Activated naive CD8-positive, alpha-beta T cell treated with anti-CD3 and anti-CD28 coated beads, Interleukin-2, amount 50 U/mL, for 24 hours (primary cell): ENCODE results near the gene HPS5.

Source experiments
- ATAC-seq: fragments of 150-1000 bp; cut with Tn5 transposase; one replicate; pipeline ENCODE4 v1.10.0; 2021
- DNase-seq: peaks from one replicate; pipeline ENCODE4 v3.0.0; 2021
- H3K27ac Mint-ChIP-seq: one replicate; pipeline ENCODE4 v1.8.0; 2021; ENCODE audit warnings: mild to moderate bottlenecking, mixed read lengths
- H3K27me3 Mint-ChIP-seq: one replicate; pipeline ENCODE4 v1.8.0; 2021; ENCODE audit warnings: mixed read lengths
- H3K36me3 Mint-ChIP-seq: one replicate; pipeline ENCODE4 v1.8.0; 2021; ENCODE audit warnings: low read depth, mixed read lengths
- H3K4me1 Mint-ChIP-seq: one replicate; pipeline ENCODE4 v1.8.0; 2021; ENCODE audit warnings: mixed read lengths
- H3K4me3 Mint-ChIP-seq: one replicate; pipeline ENCODE4 v1.8.0; 2021; ENCODE audit warnings: mild to moderate bottlenecking, moderate library complexity, mixed read lengths
- H3K9me3 Mint-ChIP-seq: one replicate; pipeline ENCODE4 v1.8.0; 2021; ENCODE audit warnings: mixed read lengths

HPS5 gene, protein sequence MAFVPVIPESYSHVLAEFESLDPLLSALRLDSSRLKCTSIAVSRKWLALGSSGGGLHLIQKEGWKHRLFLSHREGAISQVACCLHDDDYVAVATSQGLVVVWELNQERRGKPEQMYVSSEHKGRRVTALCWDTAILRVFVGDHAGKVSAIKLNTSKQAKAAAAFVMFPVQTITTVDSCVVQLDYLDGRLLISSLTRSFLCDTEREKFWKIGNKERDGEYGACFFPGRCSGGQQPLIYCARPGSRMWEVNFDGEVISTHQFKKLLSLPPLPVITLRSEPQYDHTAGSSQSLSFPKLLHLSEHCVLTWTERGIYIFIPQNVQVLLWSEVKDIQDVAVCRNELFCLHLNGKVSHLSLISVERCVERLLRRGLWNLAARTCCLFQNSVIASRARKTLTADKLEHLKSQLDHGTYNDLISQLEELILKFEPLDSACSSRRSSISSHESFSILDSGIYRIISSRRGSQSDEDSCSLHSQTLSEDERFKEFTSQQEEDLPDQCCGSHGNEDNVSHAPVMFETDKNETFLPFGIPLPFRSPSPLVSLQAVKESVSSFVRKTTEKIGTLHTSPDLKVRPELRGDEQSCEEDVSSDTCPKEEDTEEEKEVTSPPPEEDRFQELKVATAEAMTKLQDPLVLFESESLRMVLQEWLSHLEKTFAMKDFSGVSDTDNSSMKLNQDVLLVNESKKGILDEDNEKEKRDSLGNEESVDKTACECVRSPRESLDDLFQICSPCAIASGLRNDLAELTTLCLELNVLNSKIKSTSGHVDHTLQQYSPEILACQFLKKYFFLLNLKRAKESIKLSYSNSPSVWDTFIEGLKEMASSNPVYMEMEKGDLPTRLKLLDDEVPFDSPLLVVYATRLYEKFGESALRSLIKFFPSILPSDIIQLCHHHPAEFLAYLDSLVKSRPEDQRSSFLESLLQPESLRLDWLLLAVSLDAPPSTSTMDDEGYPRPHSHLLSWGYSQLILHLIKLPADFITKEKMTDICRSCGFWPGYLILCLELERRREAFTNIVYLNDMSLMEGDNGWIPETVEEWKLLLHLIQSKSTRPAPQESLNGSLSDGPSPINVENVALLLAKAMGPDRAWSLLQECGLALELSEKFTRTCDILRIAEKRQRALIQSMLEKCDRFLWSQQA

DNA sequence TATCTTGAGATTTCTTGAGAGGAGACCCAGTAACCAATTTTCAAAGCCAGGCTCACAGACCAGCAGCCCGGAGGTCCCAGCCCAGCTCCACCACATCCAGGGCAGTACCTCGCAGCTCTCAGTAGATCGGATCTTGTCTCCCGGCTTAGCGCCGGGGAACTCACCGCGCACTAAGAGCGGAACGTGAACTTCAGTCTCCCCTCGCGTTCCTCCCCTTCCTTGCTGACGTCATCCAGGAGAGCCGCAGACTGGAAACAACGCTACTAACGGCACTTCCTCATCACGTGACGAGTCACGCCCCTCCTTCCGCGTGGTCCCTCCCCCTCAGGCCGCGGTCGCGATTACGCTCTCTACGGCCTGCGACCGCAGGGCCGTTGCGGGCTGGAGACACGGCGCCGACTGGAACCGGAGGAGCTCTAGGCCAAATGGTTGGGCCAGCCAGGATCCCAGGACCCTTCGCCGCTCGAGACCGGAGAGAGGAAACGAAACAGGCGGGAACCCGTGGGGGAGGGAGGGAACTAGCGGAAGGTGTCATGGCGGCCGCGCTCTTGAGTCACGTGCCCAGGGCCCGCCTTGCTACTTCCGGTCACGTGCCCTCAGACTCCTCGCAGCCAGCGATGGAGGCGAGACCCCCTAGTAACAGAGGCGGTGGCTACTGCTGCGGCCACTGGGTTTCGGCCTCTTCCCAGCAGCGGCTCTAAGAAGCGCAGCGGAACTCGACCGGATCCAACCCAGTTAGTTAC is at the start of gene HPS5, which contains the start of gene GTF2H1:
Gene HPS5 (minus strand): TSS at position 172 of the 743 bp plus-strand sequence. CDS start 4,282 bp downstream, outside the sequence.
Gene GTF2H1 (plus strand): TSS at position 599 of the 743 bp plus-strand sequence. CDS start 10,508 bp downstream, outside the sequence.
- H3K27me3 Mint-ChIP-seq: no peaks in the 10 kb centered on the region
- H3K27ac Mint-ChIP-seq: peak within 1 kb of the TSS; percentile 99
- peaks cover 35% of the 10 kb centered on the region for H3K36me3 Mint-ChIP-seq
- no peaks in the 10 kb centered on the region for H3K9me3 Mint-ChIP-seq
- peak; percentile 96 for ATAC-seq
- H3K4me3 Mint-ChIP-seq: peak within 1 kb of the TSS; percentile 96
- peak; percentile 95 for DNase-seq
- peaks cover 70% of the 10 kb centered on the region for H3K4me1 Mint-ChIP-seq

DNA sequence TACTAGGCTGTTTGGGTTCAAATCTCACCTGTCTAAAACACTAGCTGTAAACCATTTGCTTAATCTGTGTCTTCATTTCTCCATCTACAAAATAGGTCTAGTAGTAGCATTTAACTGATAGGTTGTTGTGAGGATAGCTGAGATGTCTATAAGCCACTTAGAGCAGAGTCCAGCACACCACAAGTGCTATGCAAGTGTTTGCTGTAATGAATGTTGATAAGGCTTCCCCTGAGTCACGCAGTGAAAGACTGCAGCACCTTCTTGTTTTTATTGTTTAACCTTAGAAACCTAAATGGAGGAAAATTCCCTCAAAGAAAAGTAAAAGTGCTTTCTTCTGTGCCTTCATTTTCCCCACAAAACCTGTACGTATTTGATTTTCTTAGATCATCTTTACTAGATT is 49.3 kb upstream of the HPS5 start:
- ATAC-seq: no peak
- Mint-ChIP-seq H3K4me3 (no peak overlapping the region), H3K4me1 (peaks cover 1% of the 10 kb centered on the region), H3K27ac (no peak overlapping the region), H3K27me3 (no peaks in the 10 kb centered on the region), H3K36me3 (peaks cover 13% of the 10 kb centered on the region), H3K9me3 (no peaks in the 10 kb centered on the region)
- no peak for DNase-seq

DNA sequence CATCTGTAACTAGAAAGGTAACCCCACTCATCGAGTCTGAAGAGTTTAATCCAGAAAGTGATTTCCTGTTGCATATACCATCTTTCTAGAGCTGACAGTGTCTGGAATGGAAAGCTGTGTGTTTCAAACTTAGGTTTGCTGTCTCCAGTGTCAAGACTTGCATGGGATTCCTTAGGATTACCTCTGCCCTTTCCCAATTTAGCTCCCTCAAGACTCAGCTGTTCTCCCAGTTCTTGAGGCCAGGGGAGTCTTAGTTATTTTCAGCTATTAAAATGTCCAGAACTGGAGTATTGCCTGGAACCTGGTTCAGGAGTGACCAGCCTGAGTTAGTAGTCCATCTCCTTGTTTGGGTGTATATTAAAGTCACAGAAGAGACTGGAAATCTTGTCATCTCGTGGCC is 47.5 kb upstream of the HPS5 start:
- Mint-ChIP-seq H3K4me3 (no peak overlapping the region), H3K27me3 (no peaks in the 10 kb centered on the region), H3K4me1 (peaks cover 1% of the 10 kb centered on the region), H3K9me3 (no peaks in the 10 kb centered on the region), H3K27ac (no peak overlapping the region), H3K36me3 (peaks cover 24% of the 10 kb centered on the region)
- ATAC-seq: no peak
- DNase-seq: no peak

DNA sequence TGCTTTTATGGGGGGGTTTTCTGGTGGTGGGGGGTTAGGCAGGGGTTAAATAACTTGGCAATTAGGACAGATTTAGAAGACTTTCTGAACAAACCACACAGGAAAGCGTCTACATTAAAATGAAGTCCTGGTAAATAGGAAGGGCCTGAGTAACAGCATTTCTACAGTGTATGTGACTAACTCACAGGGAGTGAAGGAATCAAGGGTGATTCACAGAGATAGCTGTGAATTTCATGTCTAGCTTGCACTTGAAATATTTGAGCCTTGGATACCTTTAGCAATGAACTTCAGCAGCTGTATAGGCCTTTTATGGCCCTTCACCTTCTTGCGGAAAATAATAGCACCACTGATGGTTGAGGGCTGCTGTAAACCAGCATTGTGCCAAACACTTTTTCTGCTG is 46.3 kb upstream of the HPS5 start:
- DNase-seq (no peak), ATAC-seq (no peak)
- Mint-ChIP-seq H3K27ac (peak overlapping the region; percentile 24), H3K4me3 (no peak overlapping the region), H3K27me3 (no peaks in the 10 kb centered on the region), H3K4me1 (peaks cover 1% of the 10 kb centered on the region), H3K36me3 (peaks cover 33% of the 10 kb centered on the region), H3K9me3 (no peaks in the 10 kb centered on the region)

DNA sequence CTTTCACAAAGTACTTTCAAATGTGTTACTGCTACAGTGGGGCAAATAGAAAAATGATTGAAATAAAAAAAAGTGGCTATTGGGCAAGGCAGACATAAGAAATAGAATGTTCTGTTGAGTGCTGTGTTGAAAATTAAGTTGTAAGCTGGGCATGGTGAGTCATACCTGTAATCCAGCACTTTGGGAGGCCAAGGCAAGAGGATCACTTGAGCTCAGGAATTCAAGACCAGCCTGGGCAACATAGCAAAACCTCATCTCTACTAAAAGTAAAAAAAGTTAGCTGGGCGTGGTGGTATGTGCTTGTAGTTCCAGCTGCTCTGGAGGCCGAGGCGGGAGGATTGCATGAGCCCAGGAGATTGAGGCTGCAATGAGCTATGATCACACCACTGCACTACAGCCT is 45.5 kb upstream of the HPS5 start:
- no peak overlapping the region for H3K27ac Mint-ChIP-seq
- DNase-seq: no peak
- H3K36me3 Mint-ChIP-seq: peaks cover 33% of the 10 kb centered on the region
- H3K4me1 Mint-ChIP-seq: peaks cover 1% of the 10 kb centered on the region
- H3K27me3 Mint-ChIP-seq: no peaks in the 10 kb centered on the region
- no peak overlapping the region for H3K4me3 Mint-ChIP-seq
- no peak for ATAC-seq
- no peaks in the 10 kb centered on the region for H3K9me3 Mint-ChIP-seq

DNA sequence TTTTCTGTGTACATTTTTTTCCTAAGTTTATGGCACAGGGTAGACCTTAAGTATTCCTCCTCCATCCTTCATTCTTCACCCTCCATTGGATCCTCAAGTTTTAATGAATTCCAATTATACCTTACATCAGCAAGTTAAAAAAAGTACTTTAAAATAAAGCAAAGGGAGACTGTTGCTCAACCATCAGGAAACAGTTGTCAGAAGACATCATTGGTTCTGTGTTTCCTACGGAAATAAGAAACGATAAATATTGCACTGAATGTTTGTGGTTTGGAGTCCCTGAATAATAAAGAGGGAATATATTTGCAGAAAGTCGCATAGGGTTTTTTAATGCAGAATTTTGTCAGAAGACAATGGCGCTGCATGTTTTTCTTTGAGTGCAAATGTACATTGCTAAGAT is 44.3 kb upstream of the HPS5 start:
- Mint-ChIP-seq H3K4me3 (no peak overlapping the region), H3K9me3 (no peaks in the 10 kb centered on the region), H3K4me1 (peaks cover 1% of the 10 kb centered on the region), H3K27me3 (no peaks in the 10 kb centered on the region), H3K27ac (no peak overlapping the region), H3K36me3 (peaks cover 35% of the 10 kb centered on the region)
- DNase-seq (no peak), ATAC-seq (no peak)

DNA sequence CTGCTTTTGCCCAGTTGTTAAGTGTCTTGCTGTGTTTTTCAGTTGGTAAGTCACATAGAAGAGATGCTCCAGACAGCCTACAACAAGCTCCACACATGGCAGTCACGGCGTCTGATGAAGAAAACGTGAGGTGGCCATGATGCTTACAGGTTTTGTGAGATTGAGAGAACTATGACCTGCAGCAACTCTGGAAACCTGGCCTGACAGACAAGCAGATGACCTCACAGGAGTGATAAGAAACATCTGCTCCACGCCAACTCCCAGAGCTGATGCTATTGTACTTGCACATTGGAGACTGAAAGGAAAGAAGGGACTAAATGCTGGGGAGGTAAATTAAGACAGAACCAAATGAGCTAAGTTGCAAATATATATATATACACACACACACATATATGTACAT is 43.8 kb upstream of the HPS5 start:
- ATAC-seq (no peak), DNase-seq (no peak)
- Mint-ChIP-seq H3K27ac (peak overlapping the region; percentile 33), H3K4me1 (peaks cover 1% of the 10 kb centered on the region), H3K9me3 (no peaks in the 10 kb centered on the region), H3K36me3 (peaks cover 37% of the 10 kb centered on the region), H3K27me3 (no peaks in the 10 kb centered on the region), H3K4me3 (no peak overlapping the region)

DNA sequence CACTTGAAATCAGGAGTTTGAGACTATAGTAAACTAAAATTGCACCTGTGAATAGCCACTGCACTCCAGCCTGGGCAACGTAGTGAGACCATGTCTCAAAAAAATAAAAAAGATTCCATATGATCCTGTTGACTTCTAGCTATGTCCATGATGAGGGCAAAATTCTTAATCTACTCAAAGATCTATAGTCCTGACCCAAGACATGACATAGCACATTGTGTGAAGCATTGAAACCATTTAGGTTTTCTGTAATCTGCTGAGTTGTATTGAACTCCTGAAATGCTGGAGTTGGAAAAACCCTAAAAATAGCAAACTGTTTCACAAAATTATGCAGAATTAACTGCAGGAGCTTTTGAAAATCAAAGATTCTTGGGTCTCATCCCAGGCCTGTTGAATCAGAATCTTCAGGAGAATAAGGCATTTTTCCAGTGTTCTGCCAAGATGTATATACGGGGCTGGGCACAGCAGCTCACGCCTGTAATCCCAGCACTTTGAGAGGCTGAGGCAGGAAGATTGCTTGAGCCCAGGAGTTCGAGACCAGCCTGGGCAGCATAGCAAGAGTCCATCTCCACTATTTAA is 42.6 kb upstream of the HPS5 start:
- H3K9me3 Mint-ChIP-seq: no peaks in the 10 kb centered on the region
- H3K27ac Mint-ChIP-seq: no peak overlapping the region
- no peak overlapping the region for H3K4me3 Mint-ChIP-seq
- H3K4me1 Mint-ChIP-seq: peaks cover 1% of the 10 kb centered on the region
- peaks cover 37% of the 10 kb centered on the region for H3K36me3 Mint-ChIP-seq
- DNase-seq (no peak), ATAC-seq (no peak)
- H3K27me3 Mint-ChIP-seq: no peaks in the 10 kb centered on the region

DNA sequence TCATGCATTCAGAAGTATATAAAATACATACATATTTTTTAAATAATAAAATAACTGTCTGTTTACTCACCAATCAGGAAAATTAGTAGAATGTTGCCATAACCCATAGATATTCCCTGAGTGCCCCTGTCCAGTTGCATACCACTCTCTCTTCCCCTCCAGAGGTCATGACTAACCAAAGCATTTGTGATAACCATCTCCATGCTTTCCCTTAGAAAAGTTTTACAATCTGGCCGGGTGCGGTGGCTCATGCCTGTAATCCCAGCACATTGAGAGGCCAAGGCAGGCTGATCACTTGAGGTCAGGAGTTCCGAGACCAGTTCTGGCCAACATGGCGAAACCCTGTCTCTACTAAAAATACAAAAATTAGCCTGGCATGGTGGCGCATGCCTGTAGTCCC is 39.2 kb upstream of the HPS5 start:
- H3K36me3 Mint-ChIP-seq: peaks cover 37% of the 10 kb centered on the region

DNA sequence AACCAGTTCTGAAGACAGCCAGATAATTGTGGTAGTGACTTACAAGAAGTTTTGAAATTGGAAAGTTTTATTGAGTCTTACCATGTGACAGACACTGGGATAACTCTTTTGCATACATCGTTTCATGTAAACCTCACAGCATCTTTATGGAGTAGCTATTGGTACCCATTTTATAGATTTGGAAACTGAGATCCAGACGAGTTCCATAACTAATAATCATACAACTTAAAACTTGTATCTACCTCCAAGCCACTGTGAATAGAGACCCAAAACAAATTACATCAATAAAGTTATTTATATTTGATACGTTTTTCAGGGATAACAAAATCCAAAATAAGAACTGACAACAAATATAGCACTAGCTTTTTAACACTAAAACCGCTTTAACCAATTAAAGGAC is 36.7 kb upstream of the HPS5 start:
- no peaks in the 10 kb centered on the region for H3K4me1 Mint-ChIP-seq
- H3K36me3 Mint-ChIP-seq: peaks cover 35% of the 10 kb centered on the region
- H3K27ac Mint-ChIP-seq: no peak overlapping the region
- no peak overlapping the region for H3K4me3 Mint-ChIP-seq
- no peak for ATAC-seq
- H3K27me3 Mint-ChIP-seq: no peaks in the 10 kb centered on the region
- DNase-seq: no peak
- no peaks in the 10 kb centered on the region for H3K9me3 Mint-ChIP-seq

More for the DNA sequence above, 39.2 kb upstream of the HPS5 start:
- Mint-ChIP-seq H3K4me3 (no peak overlapping the region), H3K27me3 (no peaks in the 10 kb centered on the region), H3K9me3 (no peaks in the 10 kb centered on the region), H3K4me1 (no peaks in the 10 kb centered on the region), H3K27ac (no peak overlapping the region)
- no peak for ATAC-seq
- DNase-seq: no peak

DNA sequence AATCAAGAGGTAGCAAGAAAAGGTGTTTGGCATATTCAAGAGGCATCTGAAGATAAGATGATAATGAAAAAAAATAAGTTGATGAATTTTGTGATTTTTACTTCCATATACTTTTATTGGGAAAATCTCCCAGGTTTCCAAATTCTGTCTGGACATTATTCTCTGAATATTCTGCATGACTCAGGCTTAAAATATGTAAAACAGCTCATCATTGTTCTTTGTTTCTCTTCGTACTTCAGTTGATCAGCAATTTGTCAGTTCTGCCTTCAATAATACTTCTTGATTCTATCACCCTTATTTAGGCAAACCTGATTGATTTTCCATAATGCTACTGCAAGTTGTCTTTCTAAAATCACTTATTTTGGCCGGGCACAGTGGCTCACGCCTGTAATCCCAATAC is 30.6 kb upstream of the HPS5 start:
- H3K27me3 Mint-ChIP-seq: no peaks in the 10 kb centered on the region
- no peak overlapping the region for H3K4me3 Mint-ChIP-seq
- no peaks in the 10 kb centered on the region for H3K9me3 Mint-ChIP-seq
- H3K27ac Mint-ChIP-seq: no peak overlapping the region
- ATAC-seq (no peak), DNase-seq (no peak)
- peaks cover 43% of the 10 kb centered on the region for H3K36me3 Mint-ChIP-seq
- H3K4me1 Mint-ChIP-seq: peaks cover 3% of the 10 kb centered on the region

DNA sequence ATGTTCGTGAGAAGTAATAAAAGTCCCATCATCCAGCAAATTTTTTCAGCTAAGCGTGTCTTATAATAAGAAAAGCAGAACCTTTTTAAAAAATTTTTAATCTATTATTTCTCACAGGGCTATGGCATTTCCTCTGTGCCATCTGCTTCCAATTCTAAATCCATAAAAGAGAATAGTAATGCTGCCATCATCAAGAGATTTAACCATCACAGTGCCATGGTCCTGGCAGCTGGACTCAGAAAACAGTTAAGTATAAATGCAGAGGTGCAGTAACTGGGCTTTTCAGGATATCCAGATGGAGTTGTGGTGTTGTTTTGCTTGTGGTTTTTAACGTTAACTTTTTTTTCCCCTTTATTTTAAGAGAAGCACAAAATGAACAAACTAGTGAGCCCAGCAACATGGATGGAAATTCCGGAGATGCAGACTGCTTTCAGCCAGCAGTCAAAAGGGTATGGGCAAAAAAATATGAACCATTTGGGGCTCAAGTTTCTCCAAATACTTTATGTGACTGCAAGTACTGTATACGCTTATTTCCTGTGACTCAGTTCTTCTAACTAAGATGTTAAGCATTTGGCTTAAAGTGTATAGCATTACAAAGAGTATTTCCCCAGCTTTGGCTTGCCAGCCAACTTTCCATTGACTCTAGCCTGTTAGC is 25.7 kb upstream of the HPS5 start:
- no peaks in the 10 kb centered on the region for H3K27me3 Mint-ChIP-seq
- no peaks in the 10 kb centered on the region for H3K9me3 Mint-ChIP-seq
- peaks cover 38% of the 10 kb centered on the region for H3K36me3 Mint-ChIP-seq
- H3K4me1 Mint-ChIP-seq: peaks cover 3% of the 10 kb centered on the region
- H3K4me3 Mint-ChIP-seq: no peak overlapping the region
- no peak for ATAC-seq
- no peak for DNase-seq
- H3K27ac Mint-ChIP-seq: no peak overlapping the region

DNA sequence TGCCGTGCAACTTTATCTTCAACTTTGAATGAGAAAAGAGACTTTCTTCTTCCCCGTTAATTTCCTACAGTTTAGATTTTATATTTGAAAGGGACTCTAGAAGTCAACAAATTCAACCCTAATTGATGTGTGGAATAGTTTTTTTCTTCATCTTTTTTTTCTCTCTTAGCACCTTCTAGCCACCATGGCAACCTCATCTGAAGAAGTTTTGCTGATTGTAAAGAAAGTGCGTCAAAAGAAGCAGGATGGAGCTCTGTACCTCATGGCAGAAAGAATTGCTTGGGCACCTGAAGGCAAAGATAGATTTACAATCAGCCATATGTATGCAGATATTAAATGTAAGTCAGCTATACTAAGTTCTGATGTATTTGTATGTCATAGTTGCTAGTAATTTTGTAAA is 11.0 kb upstream of the HPS5 start:
- no peaks in the 10 kb centered on the region for H3K9me3 Mint-ChIP-seq
- no peak for ATAC-seq
- H3K27me3 Mint-ChIP-seq: no peaks in the 10 kb centered on the region
- H3K4me1 Mint-ChIP-seq: peaks cover 43% of the 10 kb centered on the region
- peaks cover 49% of the 10 kb centered on the region for H3K36me3 Mint-ChIP-seq
- DNase-seq: no peak
- H3K27ac Mint-ChIP-seq: no peak overlapping the region
- H3K4me3 Mint-ChIP-seq: no peak overlapping the region
